Measurements from ENCODE around the gene AVPR2.

Gene AVPR2

DNA sequence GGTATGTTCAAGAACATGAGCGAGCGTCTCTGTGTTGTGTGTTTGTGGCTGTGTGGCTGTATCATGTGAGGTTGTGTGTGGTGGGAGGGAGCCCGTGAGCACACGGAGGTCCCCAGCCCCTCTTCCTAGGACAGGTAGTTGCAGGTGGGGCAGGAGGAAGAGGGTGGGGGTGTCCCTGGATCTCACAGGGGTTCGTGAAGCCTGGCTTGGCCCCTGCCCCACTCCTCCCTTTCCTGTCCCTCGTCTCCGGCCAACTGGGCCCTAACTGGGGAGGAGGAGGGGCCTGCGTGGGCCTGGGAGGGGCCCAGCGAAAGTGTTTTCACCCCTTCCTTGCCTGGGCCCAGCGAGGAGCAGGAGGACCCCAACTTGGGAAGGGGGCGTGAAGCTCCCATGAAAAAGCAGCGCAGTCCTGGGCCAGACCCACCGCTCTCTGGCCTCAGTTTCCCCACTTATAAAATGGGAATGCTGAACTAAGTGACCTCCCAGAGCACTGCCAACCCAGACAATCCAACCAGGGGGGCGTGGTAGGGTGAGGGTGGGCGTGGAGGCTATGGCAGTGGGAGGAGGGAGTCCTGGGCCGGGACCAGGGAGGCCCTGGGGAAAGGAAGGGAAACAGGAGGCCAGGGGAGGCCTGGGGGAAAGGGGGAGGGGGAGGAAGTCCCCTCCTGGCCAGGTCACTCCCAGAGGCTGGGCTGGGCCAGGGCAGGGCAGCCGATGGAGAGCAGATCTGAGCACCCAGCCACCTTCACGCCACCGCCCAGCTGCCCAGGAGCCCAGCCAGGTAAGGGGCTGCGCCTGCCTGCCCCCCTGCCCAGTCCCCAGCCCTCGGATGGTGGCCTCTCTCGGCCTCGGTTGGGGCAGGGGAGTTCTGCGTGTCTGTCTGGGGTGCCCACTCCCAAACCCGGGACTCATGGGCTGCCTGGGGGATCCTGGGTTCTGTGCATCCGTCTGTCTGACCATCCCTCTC, at the start of gene AVPR2:
TSS of gene AVPR2 (plus strand) at position 683 of the 967 bp plus-strand sequence. CDS start 473 bp downstream, outside the sequence.
- no peak for DNase-seq

DNA sequence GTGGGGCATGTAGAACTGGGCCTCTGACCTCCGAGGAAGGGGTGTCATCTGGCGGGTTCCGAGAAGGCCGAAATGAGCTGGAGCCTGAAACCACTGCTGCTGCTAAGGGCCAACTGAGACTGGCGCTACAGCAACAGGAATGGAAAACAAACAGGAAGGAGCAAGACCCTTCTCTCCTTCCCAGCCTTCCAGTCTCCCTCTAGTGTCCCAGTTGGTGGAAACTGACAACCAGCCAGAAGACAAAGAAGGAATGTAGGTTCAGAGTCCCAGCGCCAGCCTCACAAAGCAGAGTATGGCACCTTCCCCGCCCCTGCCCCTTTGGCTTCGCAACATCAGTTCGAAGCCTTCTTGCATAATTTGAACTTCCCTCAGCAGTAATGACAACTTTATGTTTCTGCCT, 49.8 kb upstream of the AVPR2 start:
- DNase-seq: no peak

GRCh38 chrX:153857348-153857903, 47.0 kb upstream of the AVPR2 start:
- DNase-seq: no peak

- DNase-seq: no peak
These were observed 43.3 kb upstream of the AVPR2 start for GRCh38 chrX:153861151-153861550.

DNA sequence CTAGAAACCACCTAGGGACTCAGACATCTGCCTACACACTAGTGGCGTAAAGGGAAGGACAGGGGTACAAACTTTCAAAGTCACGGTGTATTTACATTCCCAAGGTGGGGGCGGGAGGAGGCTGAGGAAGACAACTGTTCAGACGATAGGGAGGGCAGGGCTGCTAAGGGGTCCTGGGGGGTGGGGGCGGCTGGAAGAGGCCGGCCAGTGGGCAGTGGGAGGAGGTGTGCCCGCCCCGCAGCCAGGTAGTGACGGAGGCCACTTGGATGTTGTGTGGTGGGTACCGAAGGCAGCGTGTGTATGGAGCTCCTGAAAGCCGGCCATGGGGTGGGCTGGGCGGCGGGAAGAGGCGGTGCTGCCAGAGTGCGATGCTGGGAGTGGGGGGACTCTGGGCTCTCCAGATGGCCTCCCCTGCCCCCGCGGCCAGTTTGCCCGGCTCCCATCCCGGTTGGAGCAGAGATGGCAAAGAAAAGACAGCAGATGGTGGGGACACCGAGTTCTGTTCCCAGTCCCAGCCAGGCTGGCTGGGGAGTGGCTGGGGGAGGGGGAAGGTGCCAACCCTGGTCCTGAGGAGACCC, 42.7 kb upstream of the AVPR2 start:
- DNase-seq: no peak

DNA sequence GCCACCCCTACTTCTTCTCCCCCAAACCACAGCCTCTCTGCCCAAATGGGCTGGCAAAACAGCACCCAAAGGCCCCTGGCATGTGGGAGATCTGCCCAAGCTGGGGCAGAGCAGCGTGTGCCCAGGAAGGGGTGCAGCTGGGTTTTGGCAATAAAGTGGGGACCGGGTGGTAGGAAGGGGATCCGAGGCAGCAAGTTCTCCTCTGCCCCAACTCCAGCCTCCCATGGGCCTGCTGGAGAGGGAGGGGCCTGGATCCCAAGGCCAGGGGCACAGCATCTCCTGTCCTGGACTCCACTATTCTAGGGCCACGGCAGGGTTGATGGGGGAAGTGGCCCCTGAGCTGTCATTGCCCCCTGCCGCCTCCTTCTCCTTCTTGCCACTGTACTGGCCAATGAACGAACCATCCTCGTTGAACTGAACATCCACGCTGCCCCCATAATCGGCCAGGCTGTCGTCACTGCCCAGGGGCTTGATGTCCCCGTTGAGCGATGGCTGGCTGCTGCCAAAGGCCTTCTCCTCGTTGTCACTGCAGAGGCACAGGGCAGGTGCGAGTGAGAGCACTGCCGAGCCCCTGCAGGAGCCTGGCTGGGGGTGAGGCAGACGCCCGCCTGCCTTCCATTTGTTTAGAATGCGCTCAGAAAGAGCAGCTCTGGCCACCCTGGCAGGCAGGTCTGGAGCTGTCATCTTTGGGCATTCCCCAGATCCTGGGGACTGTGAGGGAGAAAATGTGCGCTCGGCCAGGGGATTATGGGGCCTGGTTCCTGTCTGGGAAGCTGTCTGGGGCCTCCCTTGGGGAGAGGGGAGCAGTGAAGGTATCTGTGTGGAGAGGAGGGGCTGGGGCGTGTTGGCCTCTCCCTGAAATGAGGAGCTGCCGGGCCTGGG, 41.9 kb upstream of the AVPR2 start:
- DNase-seq: no peak

DNA sequence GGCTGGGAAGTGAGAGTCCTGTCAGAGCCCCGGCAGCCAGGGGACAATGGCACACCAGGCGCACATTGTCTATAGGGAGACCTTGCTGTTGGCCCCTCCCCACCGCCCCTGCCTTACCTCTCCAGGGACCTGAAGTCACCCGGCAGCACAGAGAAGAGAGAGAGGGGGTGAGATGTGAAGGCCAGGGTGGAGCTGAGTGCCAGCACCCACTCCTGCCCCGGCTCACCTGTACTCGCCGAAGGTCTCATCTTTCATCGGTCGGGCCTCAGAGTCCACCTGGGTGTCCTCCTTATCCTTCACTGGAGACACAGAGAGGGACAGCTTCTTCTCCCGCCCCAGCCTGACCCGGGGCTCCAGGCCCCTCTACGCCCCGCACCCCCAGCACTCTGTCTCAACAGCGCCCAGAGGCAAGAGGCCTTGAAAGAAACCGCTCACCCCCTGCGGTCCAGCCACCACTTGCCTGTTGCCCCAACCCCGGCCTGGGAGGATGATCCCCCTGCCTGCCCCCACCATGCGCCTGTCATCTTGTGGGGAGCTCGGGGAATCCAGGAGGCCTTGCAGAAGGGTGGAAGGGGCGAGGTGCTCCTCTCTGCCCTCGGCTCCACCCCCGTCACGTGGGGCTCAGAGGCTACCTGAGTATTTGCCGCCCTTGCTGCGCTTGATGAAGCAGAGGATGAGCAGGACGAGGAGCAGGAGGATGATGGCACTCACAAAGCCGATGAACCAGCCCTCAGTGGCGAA, 41.1 kb upstream of the AVPR2 start:
- no peak for DNase-seq

- DNase-seq: no peak
These were observed 40.4 kb upstream of the AVPR2 start for GRCh38 chrX:153864101-153864500.

DNA sequence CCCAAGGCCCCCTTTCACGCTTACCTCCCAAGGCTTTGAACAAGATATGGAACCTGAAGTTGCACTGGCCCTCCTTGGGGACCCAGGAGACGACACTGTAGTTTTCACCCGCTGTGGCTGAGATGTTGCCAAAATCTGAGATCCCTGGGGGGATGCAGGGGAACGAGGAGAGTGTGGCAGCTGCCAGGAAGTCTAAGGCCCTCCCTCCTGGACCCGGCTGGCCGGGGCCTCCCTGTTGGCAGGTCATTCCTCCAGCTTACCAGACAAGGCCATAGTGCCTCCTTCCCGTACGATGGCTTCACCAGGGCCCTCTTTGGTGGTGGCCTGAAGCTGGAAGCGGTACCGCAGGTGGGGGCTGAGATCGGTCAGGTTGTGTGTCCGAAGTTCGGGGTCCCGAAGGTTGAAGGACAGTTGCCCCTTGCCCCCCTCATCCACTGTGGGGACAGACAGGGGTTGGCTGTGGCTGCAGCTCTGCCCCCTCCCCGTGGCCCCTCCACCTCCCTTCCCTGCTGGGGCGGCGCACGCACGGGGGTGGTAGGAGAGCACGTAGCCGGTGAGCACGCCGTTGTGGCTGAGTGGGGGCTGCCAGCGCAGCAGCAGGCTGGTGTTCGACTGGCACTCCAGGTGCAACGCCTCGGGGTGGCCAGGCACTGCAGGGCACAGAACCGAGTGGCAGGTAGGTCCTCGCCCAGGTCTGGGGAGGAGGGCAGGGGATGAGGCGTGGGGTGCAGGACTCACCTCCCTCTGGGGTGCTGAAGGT, 39.7 kb upstream of the AVPR2 start:
- no peak for DNase-seq

DNA sequence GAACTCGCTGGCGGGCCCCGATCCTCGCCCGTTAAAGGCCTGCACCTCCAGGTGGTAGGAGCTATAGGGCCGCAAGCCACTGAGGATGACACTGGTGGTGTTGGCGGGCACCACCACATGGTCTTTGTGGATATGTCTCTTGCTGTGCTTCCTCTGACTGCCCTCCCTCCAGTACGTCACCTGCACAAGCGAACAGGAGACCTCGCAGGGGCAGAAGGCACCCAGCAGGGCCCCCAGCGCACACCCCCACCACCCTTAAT, 39.2 kb upstream of the AVPR2 start:
- DNase-seq: no peak

GRCh38 chrX:153865685-153866084, 38.8 kb upstream of the AVPR2 start:
- DNase-seq: no peak

GRCh38 chrX:153866302-153867019, 38.0 kb upstream of the AVPR2 start:
- no peak for DNase-seq

DNA sequence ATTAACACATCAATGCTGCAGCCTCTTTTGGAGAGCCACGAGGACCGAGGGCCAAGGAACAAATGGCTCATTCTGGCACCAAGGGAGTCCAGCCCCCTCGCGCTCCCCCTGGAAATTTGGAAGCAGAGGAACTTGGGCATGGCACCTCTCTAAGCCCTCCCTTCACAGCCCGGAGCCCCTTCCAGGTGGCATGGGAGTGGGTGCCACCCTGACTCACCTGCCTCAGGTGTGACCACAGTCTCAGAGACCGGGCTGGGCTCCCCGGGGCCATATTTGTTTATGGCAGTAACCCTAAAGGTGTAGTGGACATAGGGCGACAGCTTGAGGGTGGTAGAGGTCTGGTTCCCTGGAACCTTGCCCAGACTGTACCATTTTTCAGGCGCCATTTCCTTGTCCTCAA, 37.3 kb upstream of the AVPR2 start:
- DNase-seq: no peak

DNA sequence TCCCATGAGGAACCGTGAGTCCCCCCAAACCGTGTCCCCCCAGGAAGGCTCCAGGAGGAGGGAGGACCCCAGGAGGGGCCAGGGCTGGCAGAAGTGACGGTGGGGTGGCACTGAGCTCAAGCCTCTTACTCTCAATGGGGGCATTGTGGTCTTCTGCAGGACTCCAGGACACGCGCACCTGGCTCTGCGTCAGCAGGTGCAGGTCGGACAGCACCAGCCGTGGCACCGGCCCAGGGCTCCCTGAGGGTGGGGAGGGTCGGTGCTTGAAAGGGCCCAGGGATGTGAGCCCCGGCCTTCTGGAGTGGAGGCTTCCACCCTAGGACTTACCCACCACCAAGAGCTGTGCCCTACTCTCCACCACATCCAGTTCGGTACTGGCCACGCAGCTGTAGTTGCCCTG, 36.8 kb upstream of the AVPR2 start:
- no peak for DNase-seq

GRCh38 chrX:153868576-153869472, 35.6 kb upstream of the AVPR2 start:
- no peak for DNase-seq

- no peak for DNase-seq
These were observed 34.8 kb upstream of the AVPR2 start for GRCh38 chrX:153869473-153870287.

- DNase-seq: no peak
These were observed 34.2 kb upstream of the AVPR2 start for GRCh38 chrX:153870288-153870690.

DNA sequence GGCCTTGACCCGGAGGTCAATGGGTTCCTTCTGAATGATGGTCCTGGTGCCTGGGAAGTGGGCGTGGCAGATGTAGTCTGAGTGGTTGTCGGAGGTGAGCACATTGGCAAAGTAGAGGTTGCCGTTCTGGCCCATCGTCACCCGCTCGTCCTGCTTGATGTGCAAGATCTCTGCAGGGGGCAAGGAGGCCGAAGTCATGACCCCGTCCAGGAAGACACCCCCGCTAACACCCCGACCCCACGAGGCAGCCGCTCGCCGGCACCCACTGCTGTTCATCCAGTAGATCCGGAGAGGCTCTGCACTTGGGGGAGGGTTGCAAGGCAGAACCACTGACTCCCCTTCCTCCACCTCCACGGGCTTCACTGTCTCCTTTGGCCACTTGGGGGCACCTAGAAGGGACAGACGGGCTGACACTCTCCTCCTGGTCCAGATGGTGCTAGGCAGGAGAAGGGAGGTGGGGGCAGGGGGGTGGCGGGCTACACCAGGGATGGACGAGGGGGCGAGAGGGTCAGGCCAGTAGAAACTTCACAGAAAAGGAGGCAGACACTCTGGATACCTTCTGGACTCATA, 33.6 kb upstream of the AVPR2 start:
- no peak for DNase-seq

DNA sequence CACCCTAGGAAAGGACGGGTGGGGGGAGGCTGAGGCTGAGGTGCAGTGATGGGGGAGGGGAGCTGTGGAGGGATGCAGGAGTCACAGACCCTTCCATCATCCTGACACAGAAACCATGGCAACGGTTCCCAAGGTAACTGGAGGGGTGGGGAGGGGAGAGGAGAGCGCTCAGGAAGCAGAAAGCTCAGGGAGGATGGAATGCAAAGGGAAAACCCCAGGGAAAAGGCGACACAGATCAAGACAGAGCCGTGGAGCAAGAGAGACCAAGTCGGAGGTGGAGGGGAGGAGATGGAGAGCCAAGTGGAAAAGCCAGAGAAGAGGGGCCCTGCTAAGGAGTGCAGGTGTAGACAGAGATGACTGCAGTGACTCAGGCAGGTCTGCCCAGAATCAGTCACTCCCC, 33.0 kb upstream of the AVPR2 start:
- DNase-seq: no peak

Data from AML-193 (cell line).